CD4-positive, alpha-beta T cell (primary cell): Measurements from ENCODE around the gene TLCD3A. TPM values are rescaled to one million over a fixed set of nuclear protein-coding genes. Genes with fewer than 3 reads are reported as not detected.
"Not testable (repeated sequence)": the region's sequence is repeated elsewhere in the genome, so short reads cannot be mapped to it uniquely, and the experiment has no call there.

Experiments
- ATAC-seq: fragments of 200-7000 bp; cut with Tn5 transposase; one replicate; pipeline ENCODE4 v1.10.0; 2022; ENCODE audit warnings: mild to moderate bottlenecking; ENCODE audit not compliant: poor library complexity
- CTCF ChIA-PET: fragments of 350-600 bp; sonication (Branson Sonifier 250); formaldehyde crosslinking; loops from one replicate; lab custom pipeline; 2021; ENCODE audit warnings: antibody characterized with exemption, inconsistent platforms; lab: Charles Lee
- POLR2A ChIA-PET: fragments of 350-600 bp; sonication (Branson Sonifier 250); formaldehyde crosslinking; loops from one replicate; lab custom pipeline; 2021; ENCODE audit warnings: antibody characterized with exemption, inconsistent platforms; lab: Charles Lee
- DNase-seq, 14 experiments: peaks; one replicate each; pipeline ENCODE4 v3.0.0-alpha.2; 2013 to 2020; ENCODE audit warnings: mixed read lengths in 2 of 14
- H3K27ac ChIP-seq, 2 donors: one replicate each; pipeline versions ENCODE4 v1.5.1 to v1.7.0; 2013; ENCODE audit warnings: low read length in 2 of 2, low read depth in 1 of 2, mild to moderate bottlenecking in 1 of 2
- H3K27me3 ChIP-seq, 2 experiments: 1 replicate in 1 of 2; 2 replicates in 1 of 2; pipeline versions ENCODE4 v1.6.1 to v1.7.0; 2013; ENCODE audit warnings: low read length in 2 of 2, control low read depth in 1 of 2, mild to moderate bottlenecking in 1 of 2, moderate library complexity in 1 of 2; ENCODE audit not compliant: insufficient read depth in 2 of 2, control insufficient read depth in 1 of 2
- H3K36me3 ChIP-seq: one replicate; pipeline ENCODE4 v1.6.1; 2013; ENCODE audit warnings: low read length, control low read depth; ENCODE audit not compliant: insufficient read depth
- H3K4me1 ChIP-seq: one replicate; pipeline ENCODE4 v1.6.1; 2013; ENCODE audit warnings: low read length, control low read depth; ENCODE audit not compliant: insufficient read depth
- H3K4me3 ChIP-seq: one replicate; pipeline ENCODE4 v1.5.1; 2013; ENCODE audit warnings: mild to moderate bottlenecking, low read length, moderate library complexity
- H3K9me3 ChIP-seq, 2 experiments: 1 replicate in 1 of 2; 2 replicates in 1 of 2; pipeline versions ENCODE4 v1.6.1 to v1.7.0; 2013; ENCODE audit warnings: low read length in 2 of 2, mild to moderate bottlenecking in 2 of 2, control low read depth in 1 of 2, moderate library complexity in 1 of 2; ENCODE audit not compliant: control insufficient read depth in 1 of 2, insufficient read depth in 1 of 2
- H3K27ac Mint-ChIP-seq: one replicate; pipeline ENCODE4 v1.8.0; 2020; ENCODE audit warnings: mixed read lengths
- H3K27me3 Mint-ChIP-seq: one replicate; pipeline ENCODE4 v1.8.0; 2021; ENCODE audit warnings: mixed read lengths
- H3K36me3 Mint-ChIP-seq: one replicate; pipeline ENCODE4 v1.8.0; 2021; ENCODE audit warnings: low read depth, mixed read lengths
- H3K4me1 Mint-ChIP-seq: one replicate; pipeline ENCODE4 v1.8.0; 2021; ENCODE audit warnings: low read depth, mixed read lengths
- H3K4me3 Mint-ChIP-seq: one replicate; pipeline ENCODE4 v1.8.0; 2020; ENCODE audit warnings: mild to moderate bottlenecking, mixed read lengths
- H3K9me3 Mint-ChIP-seq: one replicate; pipeline ENCODE4 v1.8.0; 2020; ENCODE audit warnings: mixed read lengths
- CTCF ChIP-seq: fragments of 200-600 bp; IDR thresholded peaks from one replicate; pipeline ENCODE4 v1.8.0; 2022; ENCODE audit warnings: antibody characterized with exemption, mild to moderate bottlenecking
- intact Hi-C, 2 experiments: fragments of 100-400 bp; cut with DNase I in 1 of 2; cut with micrococcal nuclease in 1 of 2; formaldehyde crosslinking; loops; one replicate each; pipeline versions ENCODE4 v1.15.1 to v1.9.0; 2023 to 2025; cut with DNase I, micrococcal nuclease
- total RNA-seq, 174 experiments: library from RNA in 2 of 174; stranded (reverse) in 2 of 174; gene quantifications; one replicate each; pipeline ENCODE4 v1.2.3 and lab custom pipeline; 2021 to 2026

The TLCD3A gene
- total RNA-seq, 2 experiments from 2014 or later: 0.63 to 0.75 TPM

GRCh38 chr17:787641-788221, 55.3 kb downstream of the TLCD3A start:
- CTCF ChIA-PET: interaction anchor here (1.6 kb wide), 1 partner anchor 209 kb away, joined by 7 read pairs; the partner anchor contains the start of gene TIMM22
- peaks cover 8% of the 10 kb centered on the region for H3K4me1 ChIP-seq
- H3K4me3 Mint-ChIP-seq: no peak overlapping the region
- no peaks in the 10 kb centered on the region for H3K27me3 ChIP-seq
- no peaks in the 10 kb centered on the region for H3K27me3 Mint-ChIP-seq
- no peaks in the 10 kb centered on the region for H3K9me3 Mint-ChIP-seq
- no peak overlapping the region for H3K4me3 ChIP-seq
- H3K36me3 ChIP-seq: peaks cover 47% of the 10 kb centered on the region
- no peak overlapping the region for H3K27ac ChIP-seq
- no peaks in the 10 kb centered on the region for H3K9me3 ChIP-seq
- intact Hi-C loops: no loop called here
- ATAC-seq (no peak), DNase-seq (no peak)
- no peak overlapping the region for H3K27ac Mint-ChIP-seq
- H3K4me1 Mint-ChIP-seq: peaks cover 16% of the 10 kb centered on the region
- peaks cover 56% of the 10 kb centered on the region for H3K36me3 Mint-ChIP-seq
- POLR2A ChIA-PET: interaction anchor here (0.8 kb wide), 1 partner anchor 36 kb away, joined by 3 read pairs; the partner anchor contains the start of gene GEMIN4
- no peak for TF ChIP-seq CTCF

- no peak overlapping the region for H3K27ac ChIP-seq
- ChIA-PET CTCF (no interaction called here), POLR2A (interaction anchor here (0.5 to 0.8 kb wide), 2 partner anchors 36 to 37 kb away, joined by 3 read pairs; partner anchors contain the start of gene GEMIN4)
- no peaks in the 10 kb centered on the region for H3K9me3 ChIP-seq
- ATAC-seq (no peak), DNase-seq (no peak)
- H3K4me3 ChIP-seq: no peak overlapping the region
- no peaks in the 10 kb centered on the region for H3K4me1 ChIP-seq
- Mint-ChIP-seq H3K9me3 (no peaks in the 10 kb centered on the region), H3K27me3 (no peaks in the 10 kb centered on the region), H3K27ac (no peak overlapping the region), H3K4me1 (peaks cover 11% of the 10 kb centered on the region), H3K4me3 (no peak overlapping the region), H3K36me3 (peaks cover 56% of the 10 kb centered on the region)
- intact Hi-C loops: no loop called here
- TF ChIP-seq CTCF: no peak
- no peaks in the 10 kb centered on the region for H3K27me3 ChIP-seq
- peaks cover 48% of the 10 kb centered on the region for H3K36me3 ChIP-seq
Observed at GRCh38 chr17:788551-788950, 56.2 kb downstream of the TLCD3A start.

- no peak overlapping the region for H3K4me3 Mint-ChIP-seq
- no peak for DNase-seq
- H3K36me3 ChIP-seq: peaks cover 48% of the 10 kb centered on the region
- TF ChIP-seq CTCF: no peak
- peaks cover 60% of the 10 kb centered on the region for H3K36me3 Mint-ChIP-seq
- no peaks in the 10 kb centered on the region for H3K4me1 ChIP-seq
- CTCF ChIA-PET: no interaction called here
- peaks cover 6% of the 10 kb centered on the region for H3K4me1 Mint-ChIP-seq
- POLR2A ChIA-PET: interaction anchor here (0.5 kb wide), 1 partner anchor 36 kb away, joined by 3 read pairs; no protein-coding TSS in a partner anchor
- H3K9me3 ChIP-seq: no peaks in the 10 kb centered on the region
- intact Hi-C loops: no loop called here
- no peaks in the 10 kb centered on the region for H3K27me3 ChIP-seq
- no peak overlapping the region for H3K27ac ChIP-seq
- no peaks in the 10 kb centered on the region for H3K9me3 Mint-ChIP-seq
- no peak overlapping the region for H3K27ac Mint-ChIP-seq
- H3K4me3 ChIP-seq: no peak overlapping the region
- ATAC-seq: no peak
- H3K27me3 Mint-ChIP-seq: no peaks in the 10 kb centered on the region
Observed at GRCh38 chr17:789160-789840, 56.9 kb downstream of the TLCD3A start.

GRCh38 chr17:789931-790873, 57.8 kb downstream of the TLCD3A start:
- POLR2A ChIA-PET, H3K27ac ChIP-seq, H3K4me3 ChIP-seq, H3K27me3 Mint-ChIP-seq, H3K4me1 Mint-ChIP-seq, CTCF ChIA-PET, H3K4me1 ChIP-seq, H3K9me3 ChIP-seq, ATAC-seq, H3K27ac Mint-ChIP-seq, intact Hi-C loops, H3K4me3 Mint-ChIP-seq, H3K27me3 ChIP-seq, H3K9me3 Mint-ChIP-seq, DNase-seq: not testable (repeated sequence)
- peaks cover 48% of the 10 kb centered on the region for H3K36me3 ChIP-seq
- H3K36me3 Mint-ChIP-seq: peaks cover 60% of the 10 kb centered on the region
